ENCODE measurements around the gene SLC38A6. TPM values are rescaled to one million over a fixed set of nuclear protein-coding genes. Genes with fewer than 3 reads are reported as not detected.

SLC38A6 gene
- total RNA-seq, 2 experiments from 2014 or later: 4.9 to 8.1 TPM

- Mint-ChIP-seq H3K9me3 (ENCODE audit: low read depth) (no peaks in the 10 kb centered on the region), H3K27ac (no peak overlapping the region), H3K27me3 (no peaks in the 10 kb centered on the region), H3K4me3 (no peak overlapping the region), H3K4me1 (no peaks in the 10 kb centered on the region), H3K36me3 (peaks cover 4% of the 10 kb centered on the region)
- ATAC-seq: no peak
- DNase-seq: no peak
- CTCF ChIA-PET: no interaction called here
Measured at GRCh38 chr14:60998617-60999016, 17.6 kb downstream of the SLC38A6 start.

GRCh38 chr14:60999536-60999935, 18.5 kb downstream of the SLC38A6 start:
- peaks cover 6% of the 10 kb centered on the region for H3K36me3 Mint-ChIP-seq
- DNase-seq: no peak
- no peaks in the 10 kb centered on the region for H3K4me1 Mint-ChIP-seq
- H3K27ac Mint-ChIP-seq: no peak overlapping the region
- H3K27me3 Mint-ChIP-seq: no peaks in the 10 kb centered on the region
- no peaks in the 10 kb centered on the region for H3K9me3 Mint-ChIP-seq (ENCODE audit: low read depth)
- CTCF ChIA-PET: no interaction called here
- no peak overlapping the region for H3K4me3 Mint-ChIP-seq
- no peak for ATAC-seq

GRCh38 chr14:61003571-61003970, 22.5 kb downstream of the SLC38A6 start:
- Mint-ChIP-seq H3K4me1 (no peaks in the 10 kb centered on the region), H3K9me3 (ENCODE audit: low read depth) (no peaks in the 10 kb centered on the region), H3K27me3 (no peaks in the 10 kb centered on the region), H3K36me3 (peaks cover 4% of the 10 kb centered on the region), H3K4me3 (no peak overlapping the region), H3K27ac (no peak overlapping the region)
- DNase-seq: no peak
- CTCF ChIA-PET: no interaction called here
- ATAC-seq: no peak

- Mint-ChIP-seq H3K27me3 (no peaks in the 10 kb centered on the region), H3K27ac (no peak overlapping the region), H3K4me1 (peaks cover 1% of the 10 kb centered on the region), H3K4me3 (no peak overlapping the region), H3K9me3 (ENCODE audit: low read depth) (no peaks in the 10 kb centered on the region), H3K36me3 (no peaks in the 10 kb centered on the region)
- CTCF ChIA-PET: interaction anchor here (1.0 to 1.8 kb wide), 2 partner anchors 36 to 363 kb away, joined by 3 to 4 read pairs; no protein-coding TSS in a partner anchor
- no peak for DNase-seq
- no peak for ATAC-seq
Measured at GRCh38 chr14:61019537-61019936, 38.5 kb downstream of the SLC38A6 start.

GRCh38 chr14:61025251-61026223, 44.5 kb downstream of the SLC38A6 start:
- no peak overlapping the region for H3K4me3 Mint-ChIP-seq
- H3K4me1 Mint-ChIP-seq: peaks cover 5% of the 10 kb centered on the region
- no peak overlapping the region for H3K27ac Mint-ChIP-seq
- H3K9me3 Mint-ChIP-seq (ENCODE audit: low read depth): no peaks in the 10 kb centered on the region
- CTCF ChIA-PET: interaction anchor here (0.6 to 2.6 kb wide), 15 partner anchors 9 to 402 kb away, joined by 3 to 18 read pairs (median 4); partner anchors contain the start of genes SLC38A6 and TRMT5
- ATAC-seq (peak; percentile 64), DNase-seq (peak; percentile 77)
- no peaks in the 10 kb centered on the region for H3K27me3 Mint-ChIP-seq
- peaks cover under 1% of the 10 kb centered on the region for H3K36me3 Mint-ChIP-seq

GRCh38 chr14:61026526-61026925, 45.5 kb downstream of the SLC38A6 start:
- peaks cover 5% of the 10 kb centered on the region for H3K4me1 Mint-ChIP-seq
- DNase-seq: no peak
- no peaks in the 10 kb centered on the region for H3K27me3 Mint-ChIP-seq
- peaks cover 2% of the 10 kb centered on the region for H3K36me3 Mint-ChIP-seq
- H3K4me3 Mint-ChIP-seq: no peak overlapping the region
- no peaks in the 10 kb centered on the region for H3K9me3 Mint-ChIP-seq (ENCODE audit: low read depth)
- CTCF ChIA-PET: interaction anchor here (0.7 to 2.6 kb wide), 11 partner anchors 8 to 403 kb away, joined by 3 to 18 read pairs (median 4); partner anchors contain the start of genes SLC38A6 and TRMT5
- no peak overlapping the region for H3K27ac Mint-ChIP-seq
- ATAC-seq: no peak

GRCh38 chr14:61031026-61031425, 50.0 kb downstream of the SLC38A6 start:
- CTCF ChIA-PET: no interaction called here
- Mint-ChIP-seq H3K9me3 (ENCODE audit: low read depth) (no peaks in the 10 kb centered on the region), H3K27ac (no peak overlapping the region), H3K4me1 (peaks cover 12% of the 10 kb centered on the region), H3K27me3 (no peaks in the 10 kb centered on the region), H3K36me3 (peaks cover 6% of the 10 kb centered on the region), H3K4me3 (no peak overlapping the region)
- ATAC-seq (no peak), DNase-seq (no peak)

- no peaks in the 10 kb centered on the region for H3K27me3 Mint-ChIP-seq
- no peak overlapping the region for H3K27ac Mint-ChIP-seq
- H3K4me1 Mint-ChIP-seq: peaks cover 12% of the 10 kb centered on the region
- ATAC-seq: no peak
- H3K9me3 Mint-ChIP-seq (ENCODE audit: low read depth): no peaks in the 10 kb centered on the region
- no peak overlapping the region for H3K4me3 Mint-ChIP-seq
- no peak for DNase-seq
- peaks cover 8% of the 10 kb centered on the region for H3K36me3 Mint-ChIP-seq
- CTCF ChIA-PET: interaction anchor here (1.1 kb wide), 1 partner anchor 236 kb away, joined by 3 read pairs; no protein-coding TSS in a partner anchor
Measured at GRCh38 chr14:61033054-61033453, 52.0 kb downstream of the SLC38A6 start.

- Mint-ChIP-seq H3K27ac (no peak overlapping the region), H3K4me1 (peaks cover 12% of the 10 kb centered on the region), H3K36me3 (peaks cover 8% of the 10 kb centered on the region), H3K27me3 (no peaks in the 10 kb centered on the region), H3K9me3 (ENCODE audit: low read depth) (no peaks in the 10 kb centered on the region), H3K4me3 (no peak overlapping the region)
- DNase-seq (no peak), ATAC-seq (no peak)
- CTCF ChIA-PET: interaction anchor here (0.6 to 2.2 kb wide), 3 partner anchors 8 to 377 kb away, joined by 3 to 11 read pairs (median 5); no protein-coding TSS in a partner anchor
Measured at GRCh38 chr14:61033855-61034254, 52.8 kb downstream of the SLC38A6 start.

- CTCF ChIA-PET: interaction anchor here (0.8 to 2.2 kb wide), 6 partner anchors 9 to 382 kb away, joined by 3 to 11 read pairs (median 4); no protein-coding TSS in a partner anchor
- DNase-seq: no peak
- no peaks in the 10 kb centered on the region for H3K9me3 Mint-ChIP-seq (ENCODE audit: low read depth)
- H3K4me3 Mint-ChIP-seq: peak overlapping the region; percentile 23
- peak overlapping the region; percentile 76 for H3K27ac Mint-ChIP-seq
- H3K4me1 Mint-ChIP-seq: peaks cover 12% of the 10 kb centered on the region
- no peaks in the 10 kb centered on the region for H3K27me3 Mint-ChIP-seq
- ATAC-seq: peak; percentile 63
- peaks cover 8% of the 10 kb centered on the region for H3K36me3 Mint-ChIP-seq
Measured at GRCh38 chr14:61034416-61035120, 53.5 kb downstream of the SLC38A6 start.

GRCh38 chr14:61037215-61037614, 56.2 kb downstream of the SLC38A6 start:
- Mint-ChIP-seq H3K36me3 (peaks cover 6% of the 10 kb centered on the region), H3K4me3 (no peak overlapping the region), H3K9me3 (ENCODE audit: low read depth) (no peaks in the 10 kb centered on the region), H3K27ac (no peak overlapping the region), H3K27me3 (no peaks in the 10 kb centered on the region), H3K4me1 (peaks cover 24% of the 10 kb centered on the region)
- CTCF ChIA-PET: interaction anchor here (1.2 to 1.3 kb wide), 3 partner anchors 12 to 380 kb away, joined by 3 to 5 read pairs (median 4); no protein-coding TSS in a partner anchor
- ATAC-seq: no peak
- DNase-seq: no peak

- CTCF ChIA-PET: interaction anchor here (1.0 kb wide), 1 partner anchor 12 kb away, joined by 3 read pairs; no protein-coding TSS in a partner anchor
- H3K27ac Mint-ChIP-seq: peak overlapping the region; percentile 78
- ATAC-seq (no peak), DNase-seq (peak; percentile 41)
- no peaks in the 10 kb centered on the region for H3K27me3 Mint-ChIP-seq
- H3K4me3 Mint-ChIP-seq: no peak overlapping the region
- peaks cover 24% of the 10 kb centered on the region for H3K4me1 Mint-ChIP-seq
- H3K36me3 Mint-ChIP-seq: peaks cover 5% of the 10 kb centered on the region
- H3K9me3 Mint-ChIP-seq (ENCODE audit: low read depth): no peaks in the 10 kb centered on the region
Measured at GRCh38 chr14:61041704-61042103, 60.7 kb downstream of the SLC38A6 start.

- H3K4me1 Mint-ChIP-seq: peaks cover 24% of the 10 kb centered on the region
- H3K27me3 Mint-ChIP-seq: no peaks in the 10 kb centered on the region
- CTCF ChIA-PET: no interaction called here
- H3K36me3 Mint-ChIP-seq: peaks cover 5% of the 10 kb centered on the region
- no peaks in the 10 kb centered on the region for H3K9me3 Mint-ChIP-seq (ENCODE audit: low read depth)
- peak overlapping the region; percentile 57 for H3K27ac Mint-ChIP-seq
- DNase-seq: no peak
- no peak overlapping the region for H3K4me3 Mint-ChIP-seq
- ATAC-seq: no peak
Measured at GRCh38 chr14:61042220-61042619, 61.2 kb downstream of the SLC38A6 start.
